Loucy (cell line): ENCODE measurements around the gene HGD.

Experiments used
- H2AFZ ChIP-seq: fragments of 200-600 bp; sonication (generic); 2 replicates; pipeline ENCODE4 v1.6.0; 2016; ENCODE audit warnings: antibody characterized with exemption, mild to moderate bottlenecking, low read length, moderate library complexity
- H3F3A ChIP-seq: fragments of 200-600 bp; 2 replicates; pipeline ENCODE4 v1.6.0; 2016; ENCODE audit warnings: antibody characterized with exemption, low read depth, mild to moderate bottlenecking
- H3K27me3 ChIP-seq: fragments of 200-600 bp; sonication (generic); 2 replicates; pipeline ENCODE4 v1.6.1; 2014; ENCODE audit warnings: low read length, mild to moderate bottlenecking; ENCODE audit not compliant: insufficient read depth, poor library complexity, severe bottlenecking
- H3K36me3 ChIP-seq: fragments of 200-600 bp; sonication (generic); 2 replicates; pipeline ENCODE4 v1.6.1; 2016; ENCODE audit warnings: low read length; ENCODE audit not compliant: insufficient read depth
- H3K4me1 ChIP-seq: fragments of 200-600 bp; sonication (generic); 2 replicates; pipeline ENCODE4 v1.5.1; 2014; ENCODE audit warnings: low read length, mild to moderate bottlenecking; ENCODE audit not compliant: insufficient read depth, poor library complexity, severe bottlenecking
- H3K4me2 ChIP-seq: fragments of 200-600 bp; sonication (generic); 2 replicates; pipeline ENCODE4 v1.6.0; 2014; ENCODE audit warnings: antibody characterized with exemption, low read length, low read depth, mild to moderate bottlenecking; ENCODE audit not compliant: poor library complexity, severe bottlenecking
- H3K4me3 ChIP-seq: fragments of 200-600 bp; sonication (generic); 2 replicates; pipeline ENCODE4 v1.5.1; 2014; ENCODE audit warnings: low read length, mild to moderate bottlenecking, mixed read lengths; ENCODE audit not compliant: poor library complexity, severe bottlenecking
- H3K79me2 ChIP-seq: fragments of 200-600 bp; sonication (generic); 2 replicates; pipeline ENCODE4 v1.6.1; 2014; ENCODE audit warnings: low read length; ENCODE audit not compliant: insufficient read depth
- H3K9ac ChIP-seq: fragments of 200-600 bp; sonication (generic); 2 replicates; pipeline ENCODE4 v1.6.0; 2014; ENCODE audit warnings: mild to moderate bottlenecking, low read depth, low read length, moderate library complexity; ENCODE audit not compliant: poor library complexity, severe bottlenecking
- H3K9me2 ChIP-seq: fragments of 200-600 bp; sonication (generic); replicated peaks from 2 replicates; pipeline ENCODE4 v1.6.1; 2016; ENCODE audit warnings: low read depth, low read length, mixed read lengths
- H3K9me3 ChIP-seq: fragments of 200-600 bp; sonication (generic); 2 replicates; pipeline ENCODE4 v1.6.1; 2014; ENCODE audit warnings: mild to moderate bottlenecking, antibody characterized with exemption, low read length, low read depth; ENCODE audit not compliant: insufficient read depth
- H4K20me1 ChIP-seq: fragments of 200-600 bp; sonication (generic); 2 replicates; pipeline ENCODE4 v1.6.0; 2014; ENCODE audit warnings: antibody characterized with exemption, low read length, mild to moderate bottlenecking; ENCODE audit not compliant: insufficient read depth, poor library complexity, severe bottlenecking
- EZH2phosphoT487 ChIP-seq: fragments of 200-600 bp; IDR thresholded peaks from 2 replicates; pipeline ENCODE4 v1.6.1; 2018; ENCODE audit warnings: antibody characterized with exemption, mild to moderate bottlenecking, moderate library complexity, borderline replicate concordance
- TF ChIP-seq, protein P1 (sequence below): fragments of 200-600 bp; sonication (generic); conservative IDR thresholded peaks from 2 replicates; pipeline ENCODE4 v1.5.1; 2014; ENCODE audit warnings: mild to moderate bottlenecking, antibody characterized with exemption, low read length

The HGD gene

DNA sequence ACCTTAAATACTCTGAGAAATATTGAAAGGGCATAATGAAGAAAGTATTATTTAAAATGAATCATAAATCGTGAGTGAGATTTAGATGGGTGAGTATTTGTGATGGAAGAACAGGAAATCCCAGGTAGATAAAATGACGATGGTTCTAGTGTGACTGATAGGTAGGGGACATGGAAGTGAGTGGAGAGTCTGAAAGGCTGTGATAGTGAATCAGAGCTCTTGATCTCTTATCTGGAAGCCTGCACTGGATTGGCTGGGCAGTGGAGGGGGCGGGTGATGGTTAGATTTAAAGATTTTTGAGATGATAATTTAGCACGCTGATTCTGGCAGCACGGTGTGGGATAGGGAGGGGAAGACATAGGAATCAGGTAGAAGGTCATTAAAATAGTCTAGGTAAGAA, 20.1 kb downstream of the HGD start:
- Histone ChIP-seq H3K9me3 (no peaks in the 10 kb centered on the region), H3K4me3 (no peak overlapping the region), H3K36me3 (no peaks in the 10 kb centered on the region), H3K79me2 (no peaks in the 10 kb centered on the region), H3K9me2 (no peaks in the 10 kb centered on the region), H2AFZ (no peak overlapping the region), H3K27me3 (no peaks in the 10 kb centered on the region), H3F3A (no peaks in the 10 kb centered on the region), H3K9ac (no peak overlapping the region), H3K4me1 (no peaks in the 10 kb centered on the region), H4K20me1 (no peaks in the 10 kb centered on the region), H3K4me2 (no peak overlapping the region)
- TF ChIP-seq, protein P1, sequence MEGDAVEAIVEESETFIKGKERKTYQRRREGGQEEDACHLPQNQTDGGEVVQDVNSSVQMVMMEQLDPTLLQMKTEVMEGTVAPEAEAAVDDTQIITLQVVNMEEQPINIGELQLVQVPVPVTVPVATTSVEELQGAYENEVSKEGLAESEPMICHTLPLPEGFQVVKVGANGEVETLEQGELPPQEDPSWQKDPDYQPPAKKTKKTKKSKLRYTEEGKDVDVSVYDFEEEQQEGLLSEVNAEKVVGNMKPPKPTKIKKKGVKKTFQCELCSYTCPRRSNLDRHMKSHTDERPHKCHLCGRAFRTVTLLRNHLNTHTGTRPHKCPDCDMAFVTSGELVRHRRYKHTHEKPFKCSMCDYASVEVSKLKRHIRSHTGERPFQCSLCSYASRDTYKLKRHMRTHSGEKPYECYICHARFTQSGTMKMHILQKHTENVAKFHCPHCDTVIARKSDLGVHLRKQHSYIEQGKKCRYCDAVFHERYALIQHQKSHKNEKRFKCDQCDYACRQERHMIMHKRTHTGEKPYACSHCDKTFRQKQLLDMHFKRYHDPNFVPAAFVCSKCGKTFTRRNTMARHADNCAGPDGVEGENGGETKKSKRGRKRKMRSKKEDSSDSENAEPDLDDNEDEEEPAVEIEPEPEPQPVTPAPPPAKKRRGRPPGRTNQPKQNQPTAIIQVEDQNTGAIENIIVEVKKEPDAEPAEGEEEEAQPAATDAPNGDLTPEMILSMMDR = no peak
- no peak for TF ChIP-seq EZH2phosphoT487

DNA sequence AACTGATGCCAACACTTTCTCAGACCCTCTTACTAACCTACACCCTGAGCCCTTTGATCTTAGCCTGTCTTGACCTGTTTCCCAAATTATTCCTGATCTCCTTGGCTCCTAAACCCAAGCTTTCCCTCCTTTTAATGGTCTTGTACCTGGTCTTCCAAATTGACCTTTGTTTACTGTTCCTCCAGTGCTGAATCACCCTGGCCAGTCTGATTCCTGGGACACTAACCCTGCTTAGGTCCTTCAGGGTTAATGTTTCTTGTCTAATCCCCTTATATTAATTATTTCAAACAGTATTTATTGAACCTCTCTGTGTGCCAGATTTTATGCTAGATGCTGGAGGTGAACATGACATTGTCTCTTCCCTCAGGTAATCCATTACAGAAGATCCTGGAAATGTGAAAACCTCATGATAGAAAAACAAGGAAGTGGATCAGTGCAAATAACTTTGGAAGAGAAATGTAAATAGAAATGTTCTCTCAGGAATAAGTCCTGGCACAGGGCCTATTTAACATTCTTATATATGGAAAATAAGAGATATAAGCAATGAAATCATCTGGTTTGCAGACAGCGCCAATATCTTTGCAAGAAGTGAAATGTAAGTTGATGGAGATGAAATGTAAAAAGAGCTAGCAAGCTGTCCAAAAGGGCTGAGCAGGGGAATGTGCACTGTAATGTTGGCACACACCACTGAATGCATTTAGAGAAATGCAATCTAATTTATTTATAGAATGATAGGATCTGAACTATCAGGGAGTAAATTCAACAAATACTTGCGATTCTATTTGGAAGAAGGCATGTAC, 20.7 kb downstream of the HGD start:
- no peaks in the 10 kb centered on the region for H3K9me2 ChIP-seq
- no peak overlapping the region for H3K9ac ChIP-seq
- H3K27me3 ChIP-seq = no peaks in the 10 kb centered on the region
- no peak for TF ChIP-seq EZH2phosphoT487
- TF ChIP-seq, protein P1 = no peak
- H3K4me2 ChIP-seq = no peak overlapping the region
- no peaks in the 10 kb centered on the region for H3K36me3 ChIP-seq
- H3K79me2 ChIP-seq = no peaks in the 10 kb centered on the region
- H3F3A ChIP-seq = no peaks in the 10 kb centered on the region
- no peak overlapping the region for H3K4me3 ChIP-seq
- H3K4me1 ChIP-seq = no peaks in the 10 kb centered on the region
- no peaks in the 10 kb centered on the region for H4K20me1 ChIP-seq
- H3K9me3 ChIP-seq = no peaks in the 10 kb centered on the region
- H2AFZ ChIP-seq = no peak overlapping the region

DNA sequence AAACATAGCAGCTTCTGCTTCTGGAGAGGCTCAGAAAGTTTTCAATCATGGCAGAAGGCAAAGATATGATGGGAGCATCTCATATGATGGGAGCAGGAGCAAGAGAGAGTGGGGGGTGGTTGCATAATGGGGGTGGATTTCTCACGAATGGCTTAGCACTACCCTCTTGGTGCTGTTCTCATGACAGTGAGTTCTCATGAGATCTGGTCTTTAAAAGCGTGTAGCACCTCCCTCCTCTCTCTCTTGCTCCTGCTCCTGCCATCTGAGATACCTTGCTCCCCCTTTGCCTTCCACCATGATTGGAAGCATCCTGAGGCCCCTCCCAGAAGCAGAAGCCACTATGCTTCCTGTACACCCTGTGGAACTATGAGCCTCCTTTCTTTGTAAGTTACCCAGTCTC, 22.2 kb downstream of the HGD start:
- Histone ChIP-seq H3F3A (no peaks in the 10 kb centered on the region), H3K4me3 (no peak overlapping the region), H3K9ac (no peak overlapping the region), H3K36me3 (no peaks in the 10 kb centered on the region), H4K20me1 (no peaks in the 10 kb centered on the region), H2AFZ (no peak overlapping the region), H3K27me3 (no peaks in the 10 kb centered on the region), H3K79me2 (no peaks in the 10 kb centered on the region), H3K9me3 (no peaks in the 10 kb centered on the region), H3K9me2 (no peaks in the 10 kb centered on the region), H3K4me1 (no peaks in the 10 kb centered on the region), H3K4me2 (no peak overlapping the region)
- TF ChIP-seq EZH2phosphoT487 = no peak
- TF ChIP-seq, protein P1 = no peak
